Anterior cingulate cortex (tissue), 58 donors: ENCODE data around the gene STK32A.

Experiments
- DNase-seq, 58 donors: peaks; one replicate each; lab custom pipeline; 2025; lab: John Stamatoyannopoulos, UW

STK32A gene

GRCh38 chr5:147384346-147385193 lies 149.7 kb downstream of the STK32A start:
- DNase-seq: no peak

GRCh38 chr5:147387109-147387508 lies 152.3 kb downstream of the STK32A start:
- DNase-seq: no peak

- DNase-seq: no peak
These were observed 153.6 kb downstream of the STK32A start for GRCh38 chr5:147388184-147389108.

GRCh38 chr5:147390654-147391225 lies 155.9 kb downstream of the STK32A start:
- DNase-seq: no peak

- DNase-seq: peak in 10 of 58 donors; percentile 8 to 40 (median 18)
These were observed 157.0 kb downstream of the STK32A start for GRCh38 chr5:147391781-147392180.

GRCh38 chr5:147393874-147394672 lies 159.2 kb downstream of the STK32A start:
- DNase-seq: peak in 1 of 58 donors; percentile 7

- DNase-seq: no peak
These were observed 161.4 kb downstream of the STK32A start for GRCh38 chr5:147396070-147396823.

GRCh38 chr5:147397616-147398015 lies 162.8 kb downstream of the STK32A start:
- no peak for DNase-seq

GRCh38 chr5:147398860-147399259 lies 164.0 kb downstream of the STK32A start:
- DNase-seq: no peak

GRCh38 chr5:147400126-147400809 lies 165.4 kb downstream of the STK32A start:
- DNase-seq: no peak

GRCh38 chr5:147400881-147401280 lies 166.1 kb downstream of the STK32A start:
- DNase-seq: no peak

GRCh38 chr5:147403651-147404640 lies 169.1 kb downstream of the STK32A start:
- DNase-seq: peak in 20 of 58 donors; percentile 5 to 67 (median 42)

GRCh38 chr5:147404706-147405105 lies 169.9 kb downstream of the STK32A start:
- DNase-seq: no peak

- no peak for DNase-seq
These were observed 171.8 kb downstream of the STK32A start for GRCh38 chr5:147406636-147407035.

- no peak for DNase-seq
These were observed 172.4 kb downstream of the STK32A start for GRCh38 chr5:147407094-147407681.

- DNase-seq: no peak
These were observed 174.2 kb downstream of the STK32A start for GRCh38 chr5:147408980-147409379.
